ENCODE results near the gene CHRNB2.

Gene CHRNB2

DNA sequence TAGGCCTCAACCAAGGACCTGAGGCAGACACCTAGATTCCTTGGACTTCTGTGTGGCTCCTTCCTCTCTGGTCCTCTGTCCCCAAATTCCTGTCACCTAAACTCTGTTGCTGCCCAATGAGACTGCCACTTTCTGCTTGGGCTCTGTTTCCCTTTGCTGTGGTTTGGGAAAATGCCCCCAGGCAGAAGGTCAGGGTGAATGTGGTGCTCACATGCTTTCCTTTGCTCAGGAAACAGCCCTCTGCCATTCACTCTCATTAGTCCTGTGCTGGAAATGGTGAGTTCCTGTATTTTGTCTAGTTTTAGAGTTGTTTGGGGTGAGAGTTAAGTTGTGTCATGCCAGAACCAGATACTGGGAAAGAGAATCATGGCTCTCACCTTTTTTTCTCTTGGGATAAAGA lies 42.7 kb upstream of the CHRNB2 start:
- Histone ChIP-seq H3K4me1 (ENCODE audit: control insufficient read depth, insufficient read depth, low read length) (no peaks in the 10 kb centered on the region), H3K36me3 (ENCODE audit: control insufficient read depth in 2 of 2, insufficient read depth in 1 of 2, low read length in 2 of 2) (no peaks in the 10 kb centered on the region), H3K9me3 (ENCODE audit: control insufficient read depth, insufficient read depth, low read depth, low read length) (no peaks in the 10 kb centered on the region), H3K4me3 (ENCODE audit: low read depth, low read length) (no peak overlapping the region), H3K27ac (ENCODE audit: extremely low read depth, low read depth, low read length) (no peak overlapping the region)
- TF ChIP-seq YY2 (tag by site-specific recombination; IDR thresholded peaks at IDR 0.05) (no peak), ZNF596 (tag by site-specific recombination; IDR thresholded peaks at IDR 0.05) (no peak), ZNF707 (tag by site-specific recombination; IDR thresholded peaks at IDR 0.05) (no peak), IKZF3 (tag by site-specific recombination; IDR thresholded peaks at IDR 0.05) (no peak), ZNF302 (tag by site-specific recombination; IDR thresholded peaks at IDR 0.05; ENCODE audit: low read depth) (no peak), ZNF155 (tag by site-specific recombination; IDR thresholded peaks at IDR 0.05) (no peak), HOXD13 (CRISPR knock-in tag; IDR thresholded peaks at IDR 0.05; ENCODE audit: borderline replicate concordance) (no peak)
- TF ChIP-seq, protein P1, sequence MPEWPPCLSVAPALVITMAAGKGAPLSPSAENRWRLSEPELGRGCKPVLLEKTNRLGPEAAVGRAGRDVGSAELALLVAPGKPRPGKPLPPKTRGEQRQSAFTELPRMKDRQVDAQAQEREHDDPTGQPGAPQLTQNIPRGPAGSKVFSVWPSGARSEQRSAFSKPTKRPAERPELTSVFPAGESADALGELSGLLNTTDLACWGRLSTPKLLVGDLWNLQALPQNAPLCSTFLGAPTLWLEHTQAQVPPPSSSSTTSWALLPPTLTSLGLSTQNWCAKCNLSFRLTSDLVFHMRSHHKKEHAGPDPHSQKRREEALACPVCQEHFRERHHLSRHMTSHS (tag by site-specific recombination; IDR thresholded peaks at IDR 0.05) = no peak
- TF ChIP-seq, protein P2, sequence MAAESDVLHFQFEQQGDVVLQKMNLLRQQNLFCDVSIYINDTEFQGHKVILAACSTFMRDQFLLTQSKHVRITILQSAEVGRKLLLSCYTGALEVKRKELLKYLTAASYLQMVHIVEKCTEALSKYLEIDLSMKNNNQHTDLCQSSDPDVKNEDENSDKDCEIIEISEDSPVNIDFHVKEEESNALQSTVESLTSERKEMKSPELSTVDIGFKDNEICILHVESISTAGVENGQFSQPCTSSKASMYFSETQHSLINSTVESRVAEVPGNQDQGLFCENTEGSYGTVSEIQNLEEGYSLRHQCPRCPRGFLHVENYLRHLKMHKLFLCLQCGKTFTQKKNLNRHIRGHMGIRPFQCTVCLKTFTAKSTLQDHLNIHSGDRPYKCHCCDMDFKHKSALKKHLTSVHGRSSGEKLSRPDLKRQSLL (tag by site-specific recombination; IDR thresholded peaks at IDR 0.05) = no peak
- ChIA-PET CTCF (no interaction called here), POLR2A (no interaction called here)

DNA sequence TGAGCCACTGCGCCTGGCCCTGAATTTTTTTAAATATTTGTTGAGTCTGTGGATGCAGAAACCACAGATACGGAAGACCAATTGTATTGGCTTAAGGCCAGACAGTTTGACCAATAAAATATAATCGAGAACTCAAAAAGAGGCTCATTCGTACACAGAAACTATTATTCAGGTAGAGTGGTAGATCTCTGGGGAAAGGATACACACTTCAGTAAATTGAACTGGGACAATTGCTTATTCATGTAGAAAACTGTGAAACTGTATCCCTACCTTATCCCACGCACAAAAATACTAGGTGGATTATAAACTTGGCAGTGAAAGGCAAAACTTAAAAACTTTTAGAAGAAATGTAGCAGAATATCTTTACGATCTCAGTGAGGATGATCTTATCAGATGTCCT lies 40.4 kb upstream of the CHRNB2 start:
- peak overlapping the region; percentile 40; the same call in 1 of the 2 replicates for H3K27ac ChIP-seq (ENCODE audit: extremely low read depth, low read depth, low read length)
- no peaks in the 10 kb centered on the region for H3K36me3 ChIP-seq (ENCODE audit: control insufficient read depth in 2 of 2, insufficient read depth in 1 of 2, low read length in 2 of 2)
- H3K4me3 ChIP-seq (ENCODE audit: low read depth, low read length) = no peak overlapping the region
- no peaks in the 10 kb centered on the region for H3K4me1 ChIP-seq (ENCODE audit: control insufficient read depth, insufficient read depth, low read length)
- ChIA-PET CTCF (no interaction called here), POLR2A (no interaction called here)
- no peaks in the 10 kb centered on the region for H3K9me3 ChIP-seq (ENCODE audit: control insufficient read depth, insufficient read depth, low read depth, low read length)
- TF ChIP-seq ZSCAN23 (tag by site-specific recombination; IDR thresholded peaks at IDR 0.05) (0 out of 2 replicates have a peak, but pooled peaks have one; percentile 13), GLIS2 (tag by site-specific recombination; IDR thresholded peaks at IDR 0.05) (no peak), EGR2 (tag by site-specific recombination; IDR thresholded peaks at IDR 0.05; ENCODE audit: low read depth) (no peak), SCRT1 (tag by site-specific recombination; IDR thresholded peaks at IDR 0.05; ENCODE audit: borderline replicate concordance) (peak; percentile 42; the same call in 1 of the 2 replicates), OVOL3 (tag by site-specific recombination; IDR thresholded peaks at IDR 0.05) (peak; percentile 77; the same call in 1 of the 2 replicates), ZNF146 (tag by site-specific recombination; IDR thresholded peaks at IDR 0.05) (no peak), ZNF747 (tag by site-specific recombination; IDR thresholded peaks at IDR 0.05) (no peak), ZNF610 (tag by site-specific recombination; IDR thresholded peaks at IDR 0.05; ENCODE audit: borderline replicate concordance) (no peak), KLF10 (tag by site-specific recombination; IDR thresholded peaks at IDR 0.05) (0 out of 2 replicates have a peak, but pooled peaks have one; percentile 29), SCRT2 (tag by site-specific recombination; IDR thresholded peaks at IDR 0.05) (no peak), ZBTB17 (tag by site-specific recombination; IDR thresholded peaks at IDR 0.05) (peak; percentile 73), ZNF169 (tag by site-specific recombination; IDR thresholded peaks at IDR 0.05) (no peak), ZNF223 (tag by site-specific recombination; IDR thresholded peaks at IDR 0.05) (no peak), ZNF114 (tag by site-specific recombination; IDR thresholded peaks at IDR 0.05) (no peak)
- TF ChIP-seq, protein P3, sequence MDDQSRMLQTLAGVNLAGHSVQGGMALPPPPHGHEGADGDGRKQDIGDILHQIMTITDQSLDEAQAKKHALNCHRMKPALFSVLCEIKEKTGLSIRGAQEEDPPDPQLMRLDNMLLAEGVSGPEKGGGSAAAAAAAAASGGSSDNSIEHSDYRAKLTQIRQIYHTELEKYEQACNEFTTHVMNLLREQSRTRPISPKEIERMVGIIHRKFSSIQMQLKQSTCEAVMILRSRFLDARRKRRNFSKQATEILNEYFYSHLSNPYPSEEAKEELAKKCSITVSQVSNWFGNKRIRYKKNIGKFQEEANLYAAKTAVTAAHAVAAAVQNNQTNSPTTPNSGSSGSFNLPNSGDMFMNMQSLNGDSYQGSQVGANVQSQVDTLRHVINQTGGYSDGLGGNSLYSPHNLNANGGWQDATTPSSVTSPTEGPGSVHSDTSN (CRISPR knock-in tag; IDR thresholded peaks at IDR 0.05) = no peak
- TF ChIP-seq, protein P4, sequence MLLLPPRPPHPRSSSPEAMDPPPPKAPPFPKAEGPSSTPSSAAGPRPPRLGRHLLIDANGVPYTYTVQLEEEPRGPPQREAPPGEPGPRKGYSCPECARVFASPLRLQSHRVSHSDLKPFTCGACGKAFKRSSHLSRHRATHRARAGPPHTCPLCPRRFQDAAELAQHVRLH (tag by site-specific recombination; IDR thresholded peaks at IDR 0.05) = peak; percentile 69; the same call in 1 of the 2 replicates
- TF ChIP-seq, protein P5, sequence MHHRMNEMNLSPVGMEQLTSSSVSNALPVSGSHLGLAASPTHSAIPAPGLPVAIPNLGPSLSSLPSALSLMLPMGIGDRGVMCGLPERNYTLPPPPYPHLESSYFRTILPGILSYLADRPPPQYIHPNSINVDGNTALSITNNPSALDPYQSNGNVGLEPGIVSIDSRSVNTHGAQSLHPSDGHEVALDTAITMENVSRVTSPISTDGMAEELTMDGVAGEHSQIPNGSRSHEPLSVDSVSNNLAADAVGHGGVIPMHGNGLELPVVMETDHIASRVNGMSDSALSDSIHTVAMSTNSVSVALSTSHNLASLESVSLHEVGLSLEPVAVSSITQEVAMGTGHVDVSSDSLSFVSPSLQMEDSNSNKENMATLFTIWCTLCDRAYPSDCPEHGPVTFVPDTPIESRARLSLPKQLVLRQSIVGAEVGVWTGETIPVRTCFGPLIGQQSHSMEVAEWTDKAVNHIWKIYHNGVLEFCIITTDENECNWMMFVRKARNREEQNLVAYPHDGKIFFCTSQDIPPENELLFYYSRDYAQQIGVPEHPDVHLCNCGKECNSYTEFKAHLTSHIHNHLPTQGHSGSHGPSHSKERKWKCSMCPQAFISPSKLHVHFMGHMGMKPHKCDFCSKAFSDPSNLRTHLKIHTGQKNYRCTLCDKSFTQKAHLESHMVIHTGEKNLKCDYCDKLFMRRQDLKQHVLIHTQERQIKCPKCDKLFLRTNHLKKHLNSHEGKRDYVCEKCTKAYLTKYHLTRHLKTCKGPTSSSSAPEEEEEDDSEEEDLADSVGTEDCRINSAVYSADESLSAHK (tag by site-specific recombination; IDR thresholded peaks at IDR 0.05) = peak; percentile 97
- TF ChIP-seq, protein P6, sequence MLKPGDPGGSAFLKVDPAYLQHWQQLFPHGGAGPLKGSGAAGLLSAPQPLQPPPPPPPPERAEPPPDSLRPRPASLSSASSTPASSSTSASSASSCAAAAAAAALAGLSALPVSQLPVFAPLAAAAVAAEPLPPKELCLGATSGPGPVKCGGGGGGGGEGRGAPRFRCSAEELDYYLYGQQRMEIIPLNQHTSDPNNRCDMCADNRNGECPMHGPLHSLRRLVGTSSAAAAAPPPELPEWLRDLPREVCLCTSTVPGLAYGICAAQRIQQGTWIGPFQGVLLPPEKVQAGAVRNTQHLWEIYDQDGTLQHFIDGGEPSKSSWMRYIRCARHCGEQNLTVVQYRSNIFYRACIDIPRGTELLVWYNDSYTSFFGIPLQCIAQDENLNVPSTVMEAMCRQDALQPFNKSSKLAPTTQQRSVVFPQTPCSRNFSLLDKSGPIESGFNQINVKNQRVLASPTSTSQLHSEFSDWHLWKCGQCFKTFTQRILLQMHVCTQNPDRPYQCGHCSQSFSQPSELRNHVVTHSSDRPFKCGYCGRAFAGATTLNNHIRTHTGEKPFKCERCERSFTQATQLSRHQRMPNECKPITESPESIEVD (tag by site-specific recombination; IDR thresholded peaks at IDR 0.05) = peak; percentile 98
- TF ChIP-seq, protein P7, sequence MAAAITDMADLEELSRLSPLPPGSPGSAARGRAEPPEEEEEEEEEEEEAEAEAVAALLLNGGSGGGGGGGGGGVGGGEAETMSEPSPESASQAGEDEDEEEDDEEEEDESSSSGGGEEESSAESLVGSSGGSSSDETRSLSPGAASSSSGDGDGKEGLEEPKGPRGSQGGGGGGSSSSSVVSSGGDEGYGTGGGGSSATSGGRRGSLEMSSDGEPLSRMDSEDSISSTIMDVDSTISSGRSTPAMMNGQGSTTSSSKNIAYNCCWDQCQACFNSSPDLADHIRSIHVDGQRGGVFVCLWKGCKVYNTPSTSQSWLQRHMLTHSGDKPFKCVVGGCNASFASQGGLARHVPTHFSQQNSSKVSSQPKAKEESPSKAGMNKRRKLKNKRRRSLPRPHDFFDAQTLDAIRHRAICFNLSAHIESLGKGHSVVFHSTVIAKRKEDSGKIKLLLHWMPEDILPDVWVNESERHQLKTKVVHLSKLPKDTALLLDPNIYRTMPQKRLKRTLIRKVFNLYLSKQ (tag by site-specific recombination; IDR thresholded peaks at IDR 0.05; ENCODE audit: borderline replicate concordance) = no peak

Measured in HEK293 (cell line).